DOHH2 (cell line): ENCODE measurements around the gene CCM2.

Experiments
- H3F3A ChIP-seq: fragments of 200-600 bp; sonication (generic), shearing (Covaris generic); 2 replicates; pipeline ENCODE4 v1.6.0; 2016; ENCODE audit warnings: antibody characterized with exemption, mild to moderate bottlenecking; ENCODE audit not compliant: control insufficient read depth, insufficient read depth
- H3K27ac ChIP-seq: fragments of 200-600 bp; sonication (generic); 2 replicates; pipeline ENCODE4 v1.5.1; 2014; ENCODE audit warnings: low read depth, mild to moderate bottlenecking, low read length, moderate library complexity
- H3K27me3 ChIP-seq: fragments of 200-600 bp; sonication (generic); 2 replicates; pipeline ENCODE4 v1.6.1; 2014; ENCODE audit warnings: mild to moderate bottlenecking, low read length, mixed read lengths; ENCODE audit not compliant: control insufficient read depth
- H3K36me3 ChIP-seq: fragments of 200-600 bp; sonication (generic); 2 replicates; pipeline ENCODE4 v1.6.1; 2014; ENCODE audit warnings: mild to moderate bottlenecking, low read length, moderate library complexity, mixed read lengths; ENCODE audit not compliant: control insufficient read depth
- H3K4me1 ChIP-seq: fragments of 200-600 bp; sonication (generic); 2 replicates; pipeline ENCODE4 v1.6.1; 2014; ENCODE audit warnings: mild to moderate bottlenecking, low read length, mixed read lengths; ENCODE audit not compliant: control insufficient read depth
- H3K4me2 ChIP-seq: fragments of 200-600 bp; sonication (generic); 2 replicates; pipeline ENCODE4 v1.6.0; 2014; ENCODE audit warnings: mild to moderate bottlenecking, low read length, moderate library complexity
- H3K4me3 ChIP-seq: fragments of 200-600 bp; sonication (generic); 2 replicates; pipeline ENCODE4 v1.5.1; 2014; ENCODE audit warnings: mild to moderate bottlenecking, low read length, mixed read lengths
- H3K79me2 ChIP-seq: fragments of 200-600 bp; sonication (generic); 2 replicates; pipeline ENCODE4 v1.6.1; 2014; ENCODE audit warnings: mild to moderate bottlenecking, low read length, mixed read lengths; ENCODE audit not compliant: control insufficient read depth
- H3K9me2 ChIP-seq: fragments of 200-600 bp; sonication (generic); replicated peaks from 2 replicates; pipeline ENCODE4 v1.6.1; 2014; ENCODE audit warnings: mild to moderate bottlenecking, low read length, mixed read lengths; ENCODE audit not compliant: control insufficient read depth
- H3K9me3 ChIP-seq: fragments of 200-600 bp; sonication (generic); 2 replicates; pipeline ENCODE4 v1.6.1; 2014; ENCODE audit warnings: antibody characterized with exemption, low read length, mixed read lengths; ENCODE audit not compliant: control insufficient read depth, insufficient read depth
- H4K20me1 ChIP-seq: fragments of 200-600 bp; sonication (generic); 2 replicates; pipeline ENCODE4 v1.6.0; 2014; ENCODE audit warnings: low read depth, mild to moderate bottlenecking, antibody characterized with exemption, low read length, moderate library complexity; ENCODE audit not compliant: control insufficient read depth, insufficient read depth
- EZH2phosphoT487 ChIP-seq: fragments of 200-600 bp; sonication (generic); IDR thresholded peaks from 2 replicates; pipeline ENCODE4 v1.6.1; 2017; ENCODE audit warnings: borderline replicate concordance, mild to moderate bottlenecking, antibody characterized with exemption, low read length, moderate library complexity, mixed read lengths
- TF ChIP-seq, protein P1 (sequence below): fragments of 200-600 bp; sonication (generic); IDR thresholded peaks from one replicate; pipeline ENCODE4 v1.5.1; 2014; ENCODE audit warnings: antibody characterized with exemption, mild to moderate bottlenecking, low read depth, low read length; ENCODE audit not compliant: poor library complexity, severe bottlenecking

The CCM2 gene

GRCh38 chr7:45116048-45116447, 116.0 kb downstream of the CCM2 start:
- Histone ChIP-seq H3F3A (peaks cover 10% of the 10 kb centered on the region; the same call in 1 of the 2 replicates), H3K4me3 (no peak overlapping the region), H3K36me3 (peaks cover 4% of the 10 kb centered on the region), H3K79me2 (peaks cover 10% of the 10 kb centered on the region), H4K20me1 (no peaks in the 10 kb centered on the region), H3K9me3 (no peaks in the 10 kb centered on the region), H3K4me2 (no peak overlapping the region), H3K27ac (no peak overlapping the region), H3K9me2 (no peaks in the 10 kb centered on the region), H3K27me3 (no peaks in the 10 kb centered on the region), H3K4me1 (peaks cover 32% of the 10 kb centered on the region)
- TF ChIP-seq, protein P1, sequence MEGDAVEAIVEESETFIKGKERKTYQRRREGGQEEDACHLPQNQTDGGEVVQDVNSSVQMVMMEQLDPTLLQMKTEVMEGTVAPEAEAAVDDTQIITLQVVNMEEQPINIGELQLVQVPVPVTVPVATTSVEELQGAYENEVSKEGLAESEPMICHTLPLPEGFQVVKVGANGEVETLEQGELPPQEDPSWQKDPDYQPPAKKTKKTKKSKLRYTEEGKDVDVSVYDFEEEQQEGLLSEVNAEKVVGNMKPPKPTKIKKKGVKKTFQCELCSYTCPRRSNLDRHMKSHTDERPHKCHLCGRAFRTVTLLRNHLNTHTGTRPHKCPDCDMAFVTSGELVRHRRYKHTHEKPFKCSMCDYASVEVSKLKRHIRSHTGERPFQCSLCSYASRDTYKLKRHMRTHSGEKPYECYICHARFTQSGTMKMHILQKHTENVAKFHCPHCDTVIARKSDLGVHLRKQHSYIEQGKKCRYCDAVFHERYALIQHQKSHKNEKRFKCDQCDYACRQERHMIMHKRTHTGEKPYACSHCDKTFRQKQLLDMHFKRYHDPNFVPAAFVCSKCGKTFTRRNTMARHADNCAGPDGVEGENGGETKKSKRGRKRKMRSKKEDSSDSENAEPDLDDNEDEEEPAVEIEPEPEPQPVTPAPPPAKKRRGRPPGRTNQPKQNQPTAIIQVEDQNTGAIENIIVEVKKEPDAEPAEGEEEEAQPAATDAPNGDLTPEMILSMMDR, result no peak
- TF ChIP-seq EZH2phosphoT487, result no peak

GRCh38 chr7:45117582-45117981, 117.6 kb downstream of the CCM2 start:
- no peak overlapping the region for H3K4me3 ChIP-seq
- 0 out of 2 replicates have a peak, but pooled peaks cover under 1% of the 10 kb centered on the region for H3K79me2 ChIP-seq
- no peak for TF ChIP-seq EZH2phosphoT487
- TF ChIP-seq, protein P1, result no peak
- H3K9me2 ChIP-seq, result no peaks in the 10 kb centered on the region
- H3K27me3 ChIP-seq, result no peaks in the 10 kb centered on the region
- H4K20me1 ChIP-seq, result no peaks in the 10 kb centered on the region
- peaks cover 10% of the 10 kb centered on the region; the same call in 1 of the 2 replicates for H3F3A ChIP-seq
- no peaks in the 10 kb centered on the region for H3K36me3 ChIP-seq
- no peaks in the 10 kb centered on the region for H3K9me3 ChIP-seq
- peaks cover 26% of the 10 kb centered on the region for H3K4me1 ChIP-seq
- no peak overlapping the region for H3K4me2 ChIP-seq
- no peak overlapping the region for H3K27ac ChIP-seq

DNA sequence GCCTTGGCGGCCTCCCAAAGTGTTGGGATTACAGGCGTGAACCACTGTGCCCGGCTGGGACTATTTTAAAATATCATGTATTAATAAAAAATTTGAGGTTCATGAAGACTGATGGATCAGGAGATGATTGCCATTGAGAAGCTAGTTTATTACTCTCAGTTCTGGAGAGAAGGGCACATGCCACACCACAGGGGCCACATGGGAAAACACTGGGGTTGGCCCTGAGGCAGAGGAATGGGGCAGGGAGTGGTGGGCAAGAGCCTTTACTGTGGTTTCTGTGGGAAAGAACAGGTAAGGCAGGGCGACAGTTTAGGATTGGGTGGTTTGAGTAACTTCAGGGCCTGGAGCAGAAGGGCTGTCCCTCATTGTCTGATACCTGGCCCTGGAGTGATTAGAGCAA, 118.3 kb downstream of the CCM2 start:
- Histone ChIP-seq H3F3A (peaks cover 6% of the 10 kb centered on the region; the same call in 1 of the 2 replicates), H3K36me3 (no peaks in the 10 kb centered on the region), H3K4me3 (no peak overlapping the region), H3K27me3 (no peaks in the 10 kb centered on the region), H3K9me3 (no peaks in the 10 kb centered on the region), H3K79me2 (no peaks in the 10 kb centered on the region), H4K20me1 (no peaks in the 10 kb centered on the region), H3K4me1 (peaks cover 24% of the 10 kb centered on the region), H3K27ac (no peak overlapping the region), H3K9me2 (no peaks in the 10 kb centered on the region), H3K4me2 (no peak overlapping the region)
- no peak for TF ChIP-seq EZH2phosphoT487
- TF ChIP-seq, protein P1, result no peak

GRCh38 chr7:45118889-45119331, 118.9 kb downstream of the CCM2 start:
- Histone ChIP-seq H4K20me1 (no peaks in the 10 kb centered on the region), H3K4me3 (no peak overlapping the region), H3K27me3 (no peaks in the 10 kb centered on the region), H3F3A (0 out of 2 replicates have a peak, but pooled peaks cover 5% of the 10 kb centered on the region), H3K79me2 (no peaks in the 10 kb centered on the region), H3K9me2 (no peaks in the 10 kb centered on the region), H3K9me3 (no peaks in the 10 kb centered on the region), H3K4me2 (no peak overlapping the region), H3K4me1 (peaks cover 24% of the 10 kb centered on the region), H3K36me3 (no peaks in the 10 kb centered on the region), H3K27ac (no peak overlapping the region)
- no peak for TF ChIP-seq EZH2phosphoT487
- TF ChIP-seq, protein P1, result no peak
